GM10248 (cell line): ENCODE data around the gene RNASE1.

ENCODE experiments used
- CTCF ChIA-PET: fragments of 300-600 bp; sonication (Branson Sonifier 250); formaldehyde crosslinking; extraction: SDS; loops from one replicate; lab custom pipeline; 2021; ENCODE audit warnings: antibody characterized with exemption; lab: Yijun Ruan, JAX
- POLR2A ChIA-PET: fragments of 350-650 bp; sonication (Branson Sonifier 250); formaldehyde crosslinking; extraction: SDS; loops from one replicate; lab custom pipeline; 2020; ENCODE audit warnings: antibody characterized with exemption; lab: Yijun Ruan, JAX
- DNase-seq: peaks from one replicate; pipeline ENCODE4 v3.0.0; 2012; ENCODE audit errors: extremely low spot score
- TF ChIP-seq, protein P1 (sequence below): IDR thresholded peaks from 2 replicates; pipeline ENCODE4 v1.5.1; 2012; ENCODE audit warnings: mild to moderate bottlenecking, low read depth; ENCODE audit errors: extremely low read depth, missing control alignments, control extremely low read depth

The RNASE1 gene

DNA sequence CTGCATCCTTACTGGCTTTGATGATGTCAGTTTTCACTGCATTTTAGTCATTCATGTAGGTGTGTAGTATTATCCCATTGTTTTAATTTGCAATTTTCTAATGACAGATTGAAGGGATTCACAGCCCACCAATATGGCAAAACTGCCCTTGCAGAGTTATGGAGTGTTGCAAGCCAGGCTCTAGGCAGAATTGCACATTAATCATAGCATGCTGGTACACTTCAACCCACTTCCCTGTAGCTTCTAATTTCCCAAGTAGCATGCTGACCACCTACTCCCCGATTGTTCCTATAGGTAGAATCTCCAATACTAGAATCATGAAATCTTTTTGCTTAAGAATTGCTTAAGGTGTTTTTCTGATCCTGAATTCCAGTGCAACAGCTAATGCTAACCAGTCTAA lies 26.7 kb downstream of the RNASE1 start:
- no peak for DNase-seq
- CTCF ChIA-PET: interaction anchor here (0.7 to 1.3 kb wide), 5 partner anchors 18 to 329 kb away, joined by 3 to 4 read pairs (median 3); no protein-coding TSS in a partner anchor
- TF ChIP-seq, protein P1, sequence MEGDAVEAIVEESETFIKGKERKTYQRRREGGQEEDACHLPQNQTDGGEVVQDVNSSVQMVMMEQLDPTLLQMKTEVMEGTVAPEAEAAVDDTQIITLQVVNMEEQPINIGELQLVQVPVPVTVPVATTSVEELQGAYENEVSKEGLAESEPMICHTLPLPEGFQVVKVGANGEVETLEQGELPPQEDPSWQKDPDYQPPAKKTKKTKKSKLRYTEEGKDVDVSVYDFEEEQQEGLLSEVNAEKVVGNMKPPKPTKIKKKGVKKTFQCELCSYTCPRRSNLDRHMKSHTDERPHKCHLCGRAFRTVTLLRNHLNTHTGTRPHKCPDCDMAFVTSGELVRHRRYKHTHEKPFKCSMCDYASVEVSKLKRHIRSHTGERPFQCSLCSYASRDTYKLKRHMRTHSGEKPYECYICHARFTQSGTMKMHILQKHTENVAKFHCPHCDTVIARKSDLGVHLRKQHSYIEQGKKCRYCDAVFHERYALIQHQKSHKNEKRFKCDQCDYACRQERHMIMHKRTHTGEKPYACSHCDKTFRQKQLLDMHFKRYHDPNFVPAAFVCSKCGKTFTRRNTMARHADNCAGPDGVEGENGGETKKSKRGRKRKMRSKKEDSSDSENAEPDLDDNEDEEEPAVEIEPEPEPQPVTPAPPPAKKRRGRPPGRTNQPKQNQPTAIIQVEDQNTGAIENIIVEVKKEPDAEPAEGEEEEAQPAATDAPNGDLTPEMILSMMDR: no peak
- POLR2A ChIA-PET: interaction anchor here (0.7 kb wide), 1 partner anchor 85 kb away, joined by 3 read pairs; no protein-coding TSS in a partner anchor

DNA sequence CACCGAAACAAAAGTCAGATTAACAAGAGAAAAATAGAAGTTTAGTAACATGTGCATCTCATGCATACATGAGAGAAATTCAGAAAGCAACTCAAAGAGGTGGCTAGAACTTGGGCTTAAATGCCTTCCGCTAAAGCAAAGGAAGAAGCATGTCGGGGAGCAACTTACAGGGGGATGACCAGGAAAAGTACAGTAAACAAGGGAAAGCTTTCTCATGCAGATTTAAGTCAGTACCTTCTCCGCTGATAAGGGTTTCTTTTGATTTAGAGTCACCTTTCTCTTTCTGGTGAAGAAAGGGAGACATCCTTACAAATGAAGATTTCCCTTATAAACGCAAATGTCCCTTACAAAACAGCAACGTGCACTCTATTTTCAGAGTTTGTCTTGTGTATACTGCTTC lies 27.6 kb downstream of the RNASE1 start:
- ChIA-PET CTCF (interaction anchor here (1.0 to 1.3 kb wide), 3 partner anchors 17 to 83 kb away, joined by 3 read pairs; no protein-coding TSS in a partner anchor), POLR2A (no interaction called here)
- TF ChIP-seq, protein P1: no peak

DNA sequence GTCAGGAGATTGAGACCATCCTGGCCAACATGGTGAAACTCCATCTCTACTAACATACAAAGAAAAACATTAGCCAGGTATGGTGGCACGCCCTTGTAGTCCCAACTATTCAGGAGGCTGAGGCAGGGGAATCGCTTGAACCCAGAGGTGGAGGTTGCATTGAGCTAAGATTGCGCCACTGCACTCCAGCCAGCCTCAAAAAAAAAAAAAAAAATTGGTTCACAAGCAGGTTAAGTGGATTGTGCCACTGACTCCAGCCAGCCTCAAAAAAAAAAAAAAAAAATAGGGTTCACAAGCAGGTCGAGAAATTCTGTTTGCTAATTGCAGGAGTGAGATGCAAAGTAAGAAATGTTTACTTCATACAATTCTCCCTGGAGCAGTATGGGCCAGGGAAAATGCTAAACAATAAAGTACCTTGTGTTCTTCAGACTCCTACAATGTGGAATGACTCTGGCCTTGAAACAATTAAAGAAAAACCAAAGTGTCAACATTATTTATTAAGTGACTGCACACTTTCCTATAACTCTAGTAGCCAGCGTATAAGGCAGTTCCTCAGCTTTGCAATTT lies 28.3 kb downstream of the RNASE1 start:
- POLR2A ChIA-PET: no interaction called here
- TF ChIP-seq, protein P1: no peak
- no peak for DNase-seq
- CTCF ChIA-PET: interaction anchor here (0.9 to 1.8 kb wide), 4 partner anchors 24 to 196 kb away, joined by 3 to 4 read pairs (median 3); no protein-coding TSS in a partner anchor

More for the DNA sequence above, 27.6 kb downstream of the RNASE1 start:
- no peak for DNase-seq

DNA sequence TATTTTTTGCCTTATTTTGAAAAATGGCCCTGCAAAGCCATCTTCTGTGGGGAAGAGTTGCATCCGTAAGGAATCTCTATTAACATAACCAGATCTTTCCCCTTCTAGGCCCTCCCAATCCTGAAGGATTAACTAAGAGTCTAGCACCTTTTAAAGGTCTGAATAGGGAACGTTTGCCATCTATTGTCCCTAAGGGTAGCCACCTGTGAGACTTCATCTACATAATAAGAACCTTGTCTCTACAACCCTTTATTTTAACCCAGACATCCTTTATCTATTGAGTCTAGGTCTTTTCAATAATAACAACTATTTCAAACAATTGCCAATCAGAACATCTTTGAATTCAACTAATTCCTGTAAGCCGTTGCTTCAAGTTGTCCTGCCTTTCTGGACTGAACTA lies 30.0 kb downstream of the RNASE1 start:
- TF ChIP-seq, protein P1: no peak
- no peak for DNase-seq
- POLR2A ChIA-PET: no interaction called here
- CTCF ChIA-PET: interaction anchor here (1.8 kb wide), 1 partner anchor 34 kb away, joined by 4 read pairs; no protein-coding TSS in a partner anchor

DNA sequence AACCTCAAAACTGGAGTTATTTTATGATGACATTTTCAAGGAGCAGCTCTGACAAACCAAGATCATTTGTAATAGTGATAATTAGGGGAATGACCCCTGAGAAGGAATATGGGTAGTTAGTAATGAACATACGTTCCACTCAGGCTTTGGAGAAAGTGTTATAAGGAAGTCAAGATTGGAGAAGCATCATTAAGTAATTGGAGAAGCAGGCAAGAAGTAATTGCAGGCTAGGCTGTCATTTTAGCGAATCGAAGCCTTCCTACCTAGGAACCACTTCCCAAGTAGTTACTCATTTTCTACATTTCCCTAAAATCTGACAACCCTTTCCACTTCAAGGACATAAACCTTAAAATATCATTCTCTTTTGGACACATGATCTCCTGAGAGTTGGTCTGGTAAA lies 33.2 kb downstream of the RNASE1 start:
- POLR2A ChIA-PET: no interaction called here
- DNase-seq: no peak
- CTCF ChIA-PET: interaction anchor here (1.6 kb wide), 1 partner anchor 201 kb away, joined by 5 read pairs; no protein-coding TSS in a partner anchor
- TF ChIP-seq, protein P1: no peak

DNA sequence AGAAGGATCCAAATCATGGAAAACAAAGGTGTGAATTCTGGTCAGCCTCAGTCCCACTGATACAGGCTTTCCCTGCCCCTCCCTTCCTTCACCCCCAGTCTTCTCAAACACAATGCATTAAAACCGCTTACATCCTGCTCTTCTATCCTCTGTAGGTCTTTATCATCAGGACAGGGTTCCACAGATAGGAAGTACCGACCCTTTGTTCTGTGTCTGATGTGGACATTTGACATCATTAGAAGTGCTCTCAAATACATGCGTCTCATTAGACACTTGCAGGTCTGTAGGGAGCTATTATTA lies 34.1 kb downstream of the RNASE1 start:
- ChIA-PET POLR2A (no interaction called here), CTCF (interaction anchor here (0.9 kb wide), 1 partner anchor 9 kb away, joined by 4 read pairs; no protein-coding TSS in a partner anchor)
- TF ChIP-seq, protein P1: no peak
- no peak for DNase-seq
